HEK293 (cell line): ENCODE measurements around the gene CEP350.

ENCODE experiments used
- CTCF ChIA-PET: fragments of 350-600 bp; formaldehyde crosslinking; extraction: SDS; loops from one replicate; lab custom pipeline; 2021; ENCODE audit warnings: antibody characterized with exemption; lab: Yijun Ruan, JAX
- POLR2A ChIA-PET: fragments of 300-600 bp; formaldehyde crosslinking; extraction: SDS; loops from one replicate; lab custom pipeline; 2020; ENCODE audit warnings: antibody characterized with exemption, inconsistent platforms; lab: Yijun Ruan, JAX
- H3K27ac ChIP-seq: fragments of 200-500 bp; sonication (Bioruptor generic); 2 replicates; pipeline ENCODE4 v1.5.1; 2014; ENCODE audit warnings: low read depth, low read length, control low read depth, inconsistent platforms; ENCODE audit errors: extremely low read depth
- H3K36me3 ChIP-seq, 2 experiments: fragments of 200-500 bp in 1 of 2; sonication (Bioruptor generic) in 1 of 2; 1 replicate in 1 of 2; 2 replicates in 1 of 2; pipeline ENCODE4 v1.5.1; 2014 to 2017; ENCODE audit warnings: inconsistent platforms in 2 of 2, low read length in 2 of 2; ENCODE audit not compliant: control insufficient read depth in 2 of 2, insufficient read depth in 1 of 2
- H3K4me1 ChIP-seq: fragments of 200-500 bp; sonication (Bioruptor generic); 2 replicates; pipeline ENCODE4 v1.5.1; 2014; ENCODE audit warnings: mild to moderate bottlenecking, low read length, inconsistent platforms; ENCODE audit not compliant: control insufficient read depth, insufficient read depth
- H3K4me3 ChIP-seq: 2 replicates; pipeline ENCODE4 v1.5.1; 2011; ENCODE audit warnings: low read depth, mild to moderate bottlenecking, control low read depth, low read length, moderate library complexity
- H3K9me3 ChIP-seq: fragments of 200-500 bp; sonication (Bioruptor generic); 2 replicates; pipeline ENCODE4 v1.5.1; 2014; ENCODE audit warnings: low read depth, low read length, inconsistent platforms; ENCODE audit not compliant: control insufficient read depth, insufficient read depth
- BCL11A ChIP-seq: fragments of 450-650 bp; formaldehyde crosslinking; IDR thresholded peaks from 2 replicates; pipeline ENCODE4 v1.5.1; 2016; ENCODE audit warnings: low read depth, missing biosample characterization, missing genetic modification characterization
- MYNN ChIP-seq: fragments of 450-650 bp; formaldehyde crosslinking; IDR thresholded peaks from 2 replicates; pipeline ENCODE4 v1.5.1; 2016; ENCODE audit warnings: missing biosample characterization, missing genetic modification characterization, borderline replicate concordance
- OSR2 ChIP-seq: fragments of 450-650 bp; formaldehyde crosslinking; IDR thresholded peaks from 2 replicates; pipeline ENCODE4 v1.5.1; 2016; ENCODE audit warnings: missing biosample characterization, missing genetic modification characterization
- SCRT2 ChIP-seq: fragments of 450-650 bp; formaldehyde crosslinking; IDR thresholded peaks from 2 replicates; pipeline ENCODE4 v1.5.1; 2016; ENCODE audit warnings: missing biosample characterization, missing genetic modification characterization
- SP7 ChIP-seq: fragments of 450-650 bp; formaldehyde crosslinking; IDR thresholded peaks from 2 replicates; pipeline ENCODE4 v1.5.1; 2016; ENCODE audit warnings: missing biosample characterization, missing genetic modification characterization
- ZBTB1 ChIP-seq: fragments of 450-650 bp; formaldehyde crosslinking; IDR thresholded peaks from 2 replicates; pipeline ENCODE4 v1.5.1; 2016; ENCODE audit warnings: missing biosample characterization, missing genetic modification characterization
- ZNF133 ChIP-seq: fragments of 450-650 bp; formaldehyde crosslinking; IDR thresholded peaks from 2 replicates; pipeline ENCODE4 v1.5.1; 2016; ENCODE audit warnings: missing biosample characterization, missing genetic modification characterization
- ZNF138 ChIP-seq: fragments of 450-650 bp; formaldehyde crosslinking; IDR thresholded peaks from 2 replicates; pipeline ENCODE4 v1.5.1; 2016; ENCODE audit warnings: missing biosample characterization, missing genetic modification characterization, borderline replicate concordance
- ZNF16 ChIP-seq: fragments of 450-650 bp; formaldehyde crosslinking; IDR thresholded peaks from 2 replicates; pipeline ENCODE4 v1.5.1; 2016; ENCODE audit warnings: low read depth, missing biosample characterization, missing genetic modification characterization
- ZNF221 ChIP-seq: fragments of 450-650 bp; formaldehyde crosslinking; IDR thresholded peaks from 2 replicates; pipeline ENCODE4 v1.5.1; 2017; ENCODE audit warnings: missing biosample characterization, missing genetic modification characterization, borderline replicate concordance
- ZNF24 ChIP-seq: fragments of 450-650 bp; formaldehyde crosslinking; IDR thresholded peaks from 2 replicates; pipeline ENCODE4 v1.5.1; 2016; ENCODE audit warnings: missing biosample characterization, missing genetic modification characterization
- ZNF248 ChIP-seq: fragments of 450-650 bp; formaldehyde crosslinking; IDR thresholded peaks from 2 replicates; pipeline ENCODE4 v1.5.1; 2017; ENCODE audit warnings: missing biosample characterization, missing genetic modification characterization
- ZNF324 ChIP-seq: fragments of 450-650 bp; formaldehyde crosslinking; IDR thresholded peaks from 2 replicates; pipeline ENCODE4 v1.5.1; 2016; ENCODE audit warnings: missing biosample characterization, missing genetic modification characterization
- ZNF391 ChIP-seq: fragments of 450-650 bp; formaldehyde crosslinking; IDR thresholded peaks from 2 replicates; pipeline ENCODE4 v1.5.1; 2016; ENCODE audit warnings: low read depth, missing biosample characterization, missing genetic modification characterization, borderline replicate concordance
- ZNF404 ChIP-seq: fragments of 450-650 bp; formaldehyde crosslinking; IDR thresholded peaks from 2 replicates; pipeline ENCODE4 v1.5.1; 2017; ENCODE audit warnings: missing biosample characterization, missing genetic modification characterization
- ZNF416 ChIP-seq: fragments of 450-650 bp; formaldehyde crosslinking; IDR thresholded peaks from 2 replicates; pipeline ENCODE4 v1.5.1; 2016; ENCODE audit warnings: missing biosample characterization, missing genetic modification characterization
- ZNF426 ChIP-seq: fragments of 450-650 bp; formaldehyde crosslinking; IDR thresholded peaks from 2 replicates; pipeline ENCODE4 v1.5.1; 2017; ENCODE audit warnings: missing biosample characterization, missing genetic modification characterization, mild to moderate bottlenecking, inconsistent platforms, moderate library complexity
- ZNF558 ChIP-seq: fragments of 450-650 bp; formaldehyde crosslinking; IDR thresholded peaks from 2 replicates; pipeline ENCODE4 v1.5.1; 2016; ENCODE audit warnings: missing biosample characterization, missing genetic modification characterization
- ZNF624 ChIP-seq: fragments of 450-650 bp; formaldehyde crosslinking; IDR thresholded peaks from 2 replicates; pipeline ENCODE4 v1.5.1; 2017; ENCODE audit warnings: missing biosample characterization, missing genetic modification characterization
- ZNF654 ChIP-seq: fragments of 450-650 bp; formaldehyde crosslinking; IDR thresholded peaks from 2 replicates; pipeline ENCODE4 v1.5.1; 2016; ENCODE audit warnings: low read depth, missing biosample characterization, missing genetic modification characterization
- ZNF707 ChIP-seq: fragments of 450-650 bp; formaldehyde crosslinking; IDR thresholded peaks from 2 replicates; pipeline ENCODE4 v1.5.1; 2016; ENCODE audit warnings: missing biosample characterization, missing genetic modification characterization
- ZNF777 ChIP-seq: fragments of 450-650 bp; formaldehyde crosslinking; IDR thresholded peaks from 2 replicates; pipeline ENCODE4 v1.5.1; 2017; ENCODE audit warnings: missing biosample characterization, missing genetic modification characterization, borderline replicate concordance
- ZSCAN30 ChIP-seq: fragments of 450-650 bp; IDR thresholded peaks from 2 replicates; pipeline ENCODE4 v1.5.1; 2018; ENCODE audit warnings: missing biosample characterization, mild to moderate bottlenecking, missing genetic modification characterization, moderate library complexity
- TF ChIP-seq, protein P1 (sequence below): fragments of 450-650 bp; formaldehyde crosslinking; IDR thresholded peaks from 2 replicates; pipeline ENCODE4 v1.5.1; 2016; ENCODE audit warnings: missing biosample characterization, missing genetic modification characterization
- TF ChIP-seq, protein P2 (sequence below): fragments of 450-650 bp; formaldehyde crosslinking; IDR thresholded peaks from 2 replicates; pipeline ENCODE4 v1.5.1; 2016; ENCODE audit warnings: missing biosample characterization, missing genetic modification characterization
- TF ChIP-seq, protein P3 (sequence below): fragments of 450-650 bp; formaldehyde crosslinking; IDR thresholded peaks from 2 replicates; pipeline ENCODE4 v1.5.1; 2016; ENCODE audit warnings: missing biosample characterization, missing genetic modification characterization
- TF ChIP-seq, protein P4 (sequence below): fragments of 450-650 bp; formaldehyde crosslinking; IDR thresholded peaks from 2 replicates; pipeline ENCODE4; 2016; ENCODE audit warnings: missing biosample characterization, missing genetic modification characterization
- TF ChIP-seq, protein P5 (sequence below): fragments of 450-650 bp; formaldehyde crosslinking; IDR thresholded peaks from 2 replicates; pipeline ENCODE4 v1.5.1; 2016; ENCODE audit warnings: missing biosample characterization, missing genetic modification characterization

CEP350 gene

DNA sequence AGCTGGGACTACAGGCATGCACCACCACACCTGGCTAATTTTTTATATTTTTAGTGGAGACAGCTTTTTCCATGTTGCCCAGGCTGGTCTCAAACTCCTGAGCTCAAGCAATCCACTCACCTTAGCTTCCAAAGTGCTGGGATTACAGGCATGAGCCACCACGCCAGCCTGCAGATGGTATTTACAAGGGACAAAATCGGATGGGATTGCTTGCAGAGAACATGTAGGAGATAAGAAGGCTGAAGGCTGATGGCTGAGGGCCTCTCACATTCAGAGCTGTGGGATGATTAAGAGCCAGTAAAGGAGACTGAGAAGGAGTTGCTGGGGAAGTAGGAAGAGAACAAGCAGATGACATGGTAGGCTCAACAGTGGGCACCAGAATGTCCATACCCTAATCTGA lies 176.0 kb downstream of the CEP350 start:
- Histone ChIP-seq H3K4me1 (no peaks in the 10 kb centered on the region), H3K4me3 (no peak overlapping the region), H3K36me3 (no peaks in the 10 kb centered on the region), H3K9me3 (no peaks in the 10 kb centered on the region), H3K27ac (no peak overlapping the region)
- ChIA-PET POLR2A (no interaction called here), CTCF (interaction anchor here (2.2 kb wide), 1 partner anchor 263 kb away, joined by 4 read pairs; no protein-coding TSS in a partner anchor)
- TF ChIP-seq ZNF558 (tag by site-specific recombination) = no peak
- TF ChIP-seq, protein P1, sequence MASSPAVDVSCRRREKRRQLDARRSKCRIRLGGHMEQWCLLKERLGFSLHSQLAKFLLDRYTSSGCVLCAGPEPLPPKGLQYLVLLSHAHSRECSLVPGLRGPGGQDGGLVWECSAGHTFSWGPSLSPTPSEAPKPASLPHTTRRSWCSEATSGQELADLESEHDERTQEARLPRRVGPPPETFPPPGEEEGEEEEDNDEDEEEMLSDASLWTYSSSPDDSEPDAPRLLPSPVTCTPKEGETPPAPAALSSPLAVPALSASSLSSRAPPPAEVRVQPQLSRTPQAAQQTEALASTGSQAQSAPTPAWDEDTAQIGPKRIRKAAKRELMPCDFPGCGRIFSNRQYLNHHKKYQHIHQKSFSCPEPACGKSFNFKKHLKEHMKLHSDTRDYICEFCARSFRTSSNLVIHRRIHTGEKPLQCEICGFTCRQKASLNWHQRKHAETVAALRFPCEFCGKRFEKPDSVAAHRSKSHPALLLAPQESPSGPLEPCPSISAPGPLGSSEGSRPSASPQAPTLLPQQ (tag by site-specific recombination) = no peak
- no peak for TF ChIP-seq ZNF16 (tag by site-specific recombination)

DNA sequence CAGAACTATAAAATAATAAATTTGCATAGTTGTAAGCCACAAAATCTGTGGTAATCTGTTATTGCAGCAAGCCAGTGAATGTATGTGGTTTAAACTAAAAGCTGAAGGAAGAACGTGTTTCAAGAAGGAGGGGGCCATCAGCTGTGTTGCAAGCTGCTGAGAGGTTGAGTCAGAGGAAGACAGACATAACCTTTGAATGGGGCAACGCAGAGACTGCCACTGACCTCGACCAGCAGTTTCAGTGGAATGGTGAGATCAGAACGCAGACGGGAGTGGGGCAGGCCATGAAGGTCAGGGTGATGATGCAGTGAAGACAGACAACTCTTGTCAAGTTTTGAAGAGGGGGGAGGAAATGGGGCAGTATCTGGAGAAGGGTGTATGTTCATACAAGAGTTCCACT lies 176.9 kb downstream of the CEP350 start:
- POLR2A ChIA-PET = interaction anchor here (1.3 kb wide), 1 partner anchor 23 kb away, joined by 3 read pairs; the partner anchor contains the start of gene QSOX1

DNA sequence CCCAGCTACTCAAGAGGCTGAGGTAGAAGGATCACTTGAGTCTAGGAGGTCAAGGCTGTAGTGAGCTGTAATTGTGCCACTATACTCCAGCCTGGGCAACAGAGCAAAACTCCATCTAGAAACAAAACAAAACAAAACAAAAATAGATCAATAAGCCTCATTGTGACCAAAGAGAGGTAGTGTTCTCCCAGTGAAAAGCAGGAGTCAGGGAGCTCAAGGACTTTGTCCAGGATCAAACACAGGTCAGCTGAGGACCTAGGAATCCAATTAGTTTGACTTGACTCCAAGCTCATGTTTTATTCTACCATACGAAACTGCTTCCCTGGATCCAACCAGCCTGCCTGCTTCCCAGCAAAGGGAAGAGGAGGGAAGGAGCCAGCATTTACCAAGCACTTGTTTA lies 178.6 kb downstream of the CEP350 start:
- H3K27ac ChIP-seq = no peak overlapping the region
- H3K4me3 ChIP-seq = no peak overlapping the region
- H3K4me1 ChIP-seq = no peaks in the 10 kb centered on the region
- CTCF ChIA-PET = interaction anchor here (0.7 to 1.0 kb wide), 2 partner anchors 12 to 48 kb away, joined by 3 to 4 read pairs; no protein-coding TSS in a partner anchor
- POLR2A ChIA-PET = no interaction called here
- no peaks in the 10 kb centered on the region for H3K36me3 ChIP-seq
- H3K9me3 ChIP-seq = no peaks in the 10 kb centered on the region
- TF ChIP-seq, protein P2, sequence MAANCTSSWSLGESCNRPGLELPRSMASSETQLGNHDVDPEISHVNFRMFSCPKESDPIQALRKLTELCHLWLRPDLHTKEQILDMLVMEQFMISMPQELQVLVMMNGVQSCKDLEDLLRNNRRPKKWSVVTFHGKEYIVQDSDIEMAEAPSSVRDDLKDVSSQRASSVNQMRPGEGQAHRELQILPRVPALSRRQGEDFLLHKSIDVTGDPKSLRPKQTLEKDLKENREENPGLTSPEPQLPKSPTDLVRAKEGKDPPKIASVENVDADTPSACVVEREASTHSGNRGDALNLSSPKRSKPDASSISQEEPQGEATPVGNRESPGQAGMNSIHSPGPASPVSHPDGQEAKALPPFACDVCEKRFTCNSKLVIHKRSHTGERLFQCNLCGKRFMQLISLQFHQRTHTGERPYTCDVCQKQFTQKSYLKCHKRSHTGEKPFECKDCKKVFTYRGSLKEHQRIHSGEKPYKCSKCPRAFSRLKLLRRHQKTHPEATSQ (tag by site-specific recombination) = no peak
- TF ChIP-seq ZNF133 (no peak), ZNF24 (no peak), ZNF777 (tag by site-specific recombination) (no peak), BCL11A (tag by site-specific recombination) (no peak), ZNF221 (tag by site-specific recombination) (no peak), ZNF138 (tag by site-specific recombination) (no peak), ZNF654 (tag by site-specific recombination) (no peak), ZNF404 (no peak)
- TF ChIP-seq, protein P3, sequence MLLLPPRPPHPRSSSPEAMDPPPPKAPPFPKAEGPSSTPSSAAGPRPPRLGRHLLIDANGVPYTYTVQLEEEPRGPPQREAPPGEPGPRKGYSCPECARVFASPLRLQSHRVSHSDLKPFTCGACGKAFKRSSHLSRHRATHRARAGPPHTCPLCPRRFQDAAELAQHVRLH = no peak

More for the DNA sequence above, 176.9 kb downstream of the CEP350 start:
- H3K9me3 ChIP-seq = no peaks in the 10 kb centered on the region
- CTCF ChIA-PET = interaction anchor here (2.2 kb wide), 1 partner anchor 264 kb away, joined by 4 read pairs; no protein-coding TSS in a partner anchor
- no peaks in the 10 kb centered on the region for H3K4me1 ChIP-seq
- TF ChIP-seq ZNF707 (tag by site-specific recombination) = no peak
- TF ChIP-seq SCRT2 (tag by site-specific recombination) = no peak
- no peak for TF ChIP-seq ZNF16 (tag by site-specific recombination)
- TF ChIP-seq ZNF416 = no peak
- TF ChIP-seq OSR2 (tag by site-specific recombination) = no peak
- TF ChIP-seq ZNF391 = no peak
- no peak for TF ChIP-seq ZNF324 (tag by site-specific recombination)
- TF ChIP-seq MYNN (tag by site-specific recombination) = no peak
- TF ChIP-seq ZBTB1 (tag by site-specific recombination) = no peak
- TF ChIP-seq, protein P4, sequence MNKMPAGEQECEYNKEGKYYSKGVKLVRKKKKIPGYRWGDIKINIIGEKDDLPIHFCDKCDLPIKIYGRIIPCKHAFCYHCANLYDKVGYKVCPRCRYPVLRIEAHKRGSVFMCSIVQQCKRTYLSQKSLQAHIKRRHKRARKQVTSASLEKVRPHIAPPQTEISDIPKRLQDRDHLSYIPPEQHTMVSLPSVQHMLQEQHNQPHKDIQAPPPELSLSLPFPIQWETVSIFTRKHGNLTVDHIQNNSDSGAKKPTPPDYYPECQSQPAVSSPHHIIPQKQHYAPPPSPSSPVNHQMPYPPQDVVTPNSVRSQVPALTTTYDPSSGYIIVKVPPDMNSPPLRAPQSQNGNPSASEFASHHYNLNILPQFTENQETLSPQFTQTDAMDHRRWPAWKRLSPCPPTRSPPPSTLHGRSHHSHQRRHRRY (tag by site-specific recombination) = no peak
- no peak for TF ChIP-seq ZSCAN30
- TF ChIP-seq SP7 (tag by site-specific recombination) = no peak
- no peak for TF ChIP-seq ZNF426 (tag by site-specific recombination)
- TF ChIP-seq, protein P5, sequence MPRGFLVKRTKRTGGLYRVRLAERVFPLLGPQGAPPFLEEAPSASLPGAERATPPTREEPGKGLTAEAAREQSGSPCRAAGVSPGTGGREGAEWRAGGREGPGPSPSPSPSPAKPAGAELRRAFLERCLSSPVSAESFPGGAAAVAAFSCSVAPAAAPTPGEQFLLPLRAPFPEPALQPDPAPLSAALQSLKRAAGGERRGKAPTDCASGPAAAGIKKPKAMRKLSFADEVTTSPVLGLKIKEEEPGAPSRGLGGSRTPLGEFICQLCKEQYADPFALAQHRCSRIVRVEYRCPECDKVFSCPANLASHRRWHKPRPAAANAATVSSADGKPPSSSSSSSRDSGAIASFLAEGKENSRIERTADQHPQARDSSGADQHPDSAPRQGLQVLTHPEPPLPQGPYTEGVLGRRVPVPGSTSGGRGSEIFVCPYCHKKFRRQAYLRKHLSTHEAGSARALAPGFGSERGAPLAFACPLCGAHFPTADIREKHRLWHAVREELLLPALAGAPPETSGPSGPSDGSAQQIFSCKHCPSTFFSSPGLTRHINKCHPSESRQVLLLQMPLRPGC (tag by site-specific recombination) = no peak
- no peak for TF ChIP-seq ZNF248 (tag by site-specific recombination)
- TF ChIP-seq ZNF624 (tag by site-specific recombination) = no peak
- TF ChIP-seq, protein P2 (tag by site-specific recombination) = no peak
- H3K27ac ChIP-seq = no peak overlapping the region
- H3K4me3 ChIP-seq = no peak overlapping the region
- no peaks in the 10 kb centered on the region for H3K36me3 ChIP-seq
